COR-L47 (cell line): ENCODE data around the gene MMAB.

ENCODE experiments used
- DNase-seq: peaks from one replicate; lab custom pipeline; 2025; lab: John Stamatoyannopoulos, UW

MMAB gene

GRCh38 chr12:109538191-109538863 is 35.0 kb downstream of the MMAB start:
- DNase-seq: no peak

- no peak for DNase-seq
Measured at GRCh38 chr12:109537136-109537535, 36.2 kb downstream of the MMAB start.

- no peak for DNase-seq
Measured at GRCh38 chr12:109535863-109536250, 37.4 kb downstream of the MMAB start.

GRCh38 chr12:109535231-109535862 is 38.0 kb downstream of the MMAB start:
- DNase-seq: no peak

- DNase-seq: no peak
Measured at GRCh38 chr12:109534456-109534855, 38.8 kb downstream of the MMAB start.

- no peak for DNase-seq
Measured at GRCh38 chr12:109533487-109533740, 39.9 kb downstream of the MMAB start.

GRCh38 chr12:109532721-109533486 is 40.4 kb downstream of the MMAB start:
- DNase-seq: no peak

GRCh38 chr12:109531411-109531810 is 41.9 kb downstream of the MMAB start:
- DNase-seq: no peak

GRCh38 chr12:109529691-109530640 is 43.3 kb downstream of the MMAB start:
- DNase-seq: no peak

GRCh38 chr12:109527489-109528123 is 45.7 kb downstream of the MMAB start:
- DNase-seq: no peak

- DNase-seq: no peak
Measured at GRCh38 chr12:109525279-109525585, 48.1 kb downstream of the MMAB start.

- no peak for DNase-seq
Measured at GRCh38 chr12:109524466-109525278, 48.6 kb downstream of the MMAB start.

- DNase-seq: peak; percentile 16
Measured at GRCh38 chr12:109523504-109523903, 49.8 kb downstream of the MMAB start.

GRCh38 chr12:109523071-109523470 is 50.2 kb downstream of the MMAB start:
- DNase-seq: peak; percentile 53

GRCh38 chr12:109521831-109522230 is 51.5 kb downstream of the MMAB start:
- DNase-seq: no peak

- DNase-seq: no peak
Measured at GRCh38 chr12:109519787-109520186, 53.5 kb downstream of the MMAB start.

- DNase-seq: peak; percentile 56
Measured at GRCh38 chr12:109518820-109519665, 54.3 kb downstream of the MMAB start.

- DNase-seq: no peak
Measured at GRCh38 chr12:109517619-109518018, 55.7 kb downstream of the MMAB start.

- no peak for DNase-seq
Measured at GRCh38 chr12:109513977-109514376, 59.3 kb downstream of the MMAB start.

- DNase-seq: no peak
Measured at GRCh38 chr12:109513051-109513450, 60.3 kb downstream of the MMAB start.
